HCT116 (cell line): ENCODE measurements around the gene DENND5A. TPM values are rescaled to one million over a fixed set of nuclear protein-coding genes. Genes with fewer than 3 reads are reported as not detected.

Experiments used
- ATAC-seq: fragments of 200-7000 bp; cut with Tn5 transposase; 2 replicates; pipeline ENCODE4 v1.9.1; 2020; ENCODE audit warnings: mild to moderate bottlenecking, moderate library complexity
- BruUV-seq: library from RNA; stranded (reverse); fragments of 400-500 nt; replicated peaks from 2 replicates; lab custom pipeline; 2021; lab: Mats Ljungman, UMichigan
- CTCF ChIA-PET: fragments of 300-600 bp; sonication (Branson Sonifier 250); formaldehyde crosslinking; loops from one replicate; lab custom pipeline; 2021; ENCODE audit warnings: antibody characterized with exemption; lab: Charles Lee
- POLR2A ChIA-PET: fragments of 300-600, 350-600 bp; sonication (Branson Sonifier 250); formaldehyde crosslinking; loops from one replicate; lab custom pipeline; 2021; ENCODE audit warnings: antibody characterized with exemption; lab: Charles Lee
- RAD21 ChIA-PET, 2 experiments: fragments of 300-600 bp; sonication (Branson Sonifier 250); formaldehyde crosslinking; loops; one replicate each; lab custom pipeline; 2023; ENCODE audit warnings: low total read pairs in 2 of 2; ENCODE audit not compliant: uncharacterized antibody in 2 of 2, unreplicated experiment in 2 of 2, low non-redundant PET in 1 of 2; lab: Charles Lee
- DNase-seq: peaks from one replicate; pipeline ENCODE4 v3.0.0-alpha.2; 2010; ENCODE audit warnings: low read depth, low spot score
- H2AFZ ChIP-seq: fragments of 200-600 bp; shearing (Covaris generic), sonication (generic); 2 replicates; pipeline ENCODE4 v1.6.1; 2017; ENCODE audit warnings: low read depth, mixed run types, mixed read lengths, antibody characterized with exemption, low read length; ENCODE audit not compliant: poor library complexity, severe bottlenecking
- H3K27ac ChIP-seq: 2 replicates; pipeline ENCODE4 v1.5.1; 2012; ENCODE audit warnings: low read depth, low read length
- H3K27me3 ChIP-seq: fragments of 200-600 bp; sonication (generic); 2 replicates; pipeline ENCODE4 v1.6.1; 2016; ENCODE audit warnings: mixed run types, low read length, mixed read lengths; ENCODE audit not compliant: insufficient read depth
- H3K36me3 ChIP-seq, 2 experiments: fragments of 200-500 bp in 1 of 2; fragments of 200-600 bp in 1 of 2; sonication (Bioruptor generic) in 1 of 2; sonication (generic) in 1 of 2; 2 replicates each; pipeline versions ENCODE4 v1.5.1 to v1.6.1; 2014 to 2016; ENCODE audit warnings: low read length in 2 of 2, inconsistent platforms in 1 of 2, mixed read lengths in 1 of 2, mixed run types in 1 of 2; ENCODE audit not compliant: insufficient read depth in 2 of 2, control insufficient read depth in 1 of 2
- H3K4me1 ChIP-seq, 2 experiments: fragments of 200-600 bp in 1 of 2; sonication (generic) in 1 of 2; 2 replicates each; pipeline versions ENCODE4 v1.5.1 to v1.6.1; 2012 to 2017; ENCODE audit warnings: low read length in 2 of 2, inconsistent platforms in 1 of 2, mild to moderate bottlenecking in 1 of 2, mixed read lengths in 1 of 2, mixed run types in 1 of 2, moderate library complexity in 1 of 2; ENCODE audit not compliant: insufficient read depth in 2 of 2, control insufficient read depth in 1 of 2
- H3K4me2 ChIP-seq: fragments of 200-600 bp; sonication (generic); 2 replicates; pipeline ENCODE4 v1.6.1; 2017; ENCODE audit warnings: mixed run types, low read length, mixed read lengths
- H3K4me3 ChIP-seq, 2 experiments: fragments of 200-600 bp in 1 of 2; sonication (generic) in 1 of 2; replicated peaks in 1 of 2; 2 replicates each; pipeline ENCODE4 v1.5.1; 2011 to 2016; ENCODE audit warnings: low read length in 2 of 2, control low read depth in 1 of 2, low read depth in 1 of 2, mild to moderate bottlenecking in 1 of 2, mixed read lengths in 1 of 2, mixed run types in 1 of 2
- H3K79me2 ChIP-seq: fragments of 200-600 bp; sonication (generic); 2 replicates; pipeline ENCODE4 v1.6.1; 2017; ENCODE audit warnings: mild to moderate bottlenecking, mixed run types, low read length, moderate library complexity, mixed read lengths; ENCODE audit not compliant: insufficient read depth
- H3K9ac ChIP-seq: fragments of 200-600 bp; sonication (generic); 2 replicates; pipeline ENCODE4 v1.6.1; 2016; ENCODE audit warnings: low read length, mixed read lengths
- H3K9me2 ChIP-seq: fragments of 200-600 bp; sonication (generic), shearing (Covaris generic); 2 replicates; pipeline ENCODE4 v1.6.1; 2017; ENCODE audit warnings: mixed run types, mild to moderate bottlenecking, moderate library complexity; ENCODE audit not compliant: insufficient read depth
- H3K9me3 ChIP-seq, 2 experiments: fragments of 200-500 bp in 1 of 2; fragments of 200-600 bp in 1 of 2; sonication (Bioruptor generic) in 1 of 2; sonication (generic) in 1 of 2; 2 replicates each; pipeline ENCODE4 v1.6.1; 2014 to 2017; ENCODE audit warnings: low read length in 2 of 2, mixed read lengths in 2 of 2, inconsistent platforms in 1 of 2, low read depth in 1 of 2, mild to moderate bottlenecking in 1 of 2, mixed run types in 1 of 2, moderate library complexity in 1 of 2; ENCODE audit not compliant: control insufficient read depth in 1 of 2, insufficient read depth in 1 of 2
- H4K20me1 ChIP-seq: fragments of 200-600 bp; sonication (generic), shearing (Covaris generic); 2 replicates; pipeline ENCODE4 v1.6.1; 2017; ENCODE audit warnings: mixed run types, mild to moderate bottlenecking, moderate library complexity; ENCODE audit not compliant: insufficient read depth
- CEBPB ChIP-seq: IDR thresholded peaks from 2 replicates; pipeline ENCODE4 v1.6.1; 2012; ENCODE audit warnings: low read depth
- EGR1 ChIP-seq: IDR thresholded peaks from 2 replicates; pipeline ENCODE4 v1.6.1; 2012; ENCODE audit warnings: low read depth
- EZH2 ChIP-seq: fragments of 200-600 bp; sonication (generic); IDR thresholded peaks from 2 replicates; pipeline ENCODE4 v1.6.1; 2017; ENCODE audit warnings: antibody characterized with exemption, mixed run types
- POLR2A ChIP-seq: IDR thresholded peaks from 2 replicates; pipeline ENCODE4 v1.7.0; 2011; ENCODE audit warnings: borderline replicate concordance; ENCODE audit not compliant: insufficient read depth, insufficient read length; ENCODE audit errors: extremely low read depth
- POLR2AphosphoS5 ChIP-seq: IDR thresholded peaks from 2 replicates; pipeline ENCODE4 v1.6.1; 2011; ENCODE audit warnings: mild to moderate bottlenecking, low read depth, low read length, moderate library complexity
- SIN3A ChIP-seq: IDR thresholded peaks from 2 replicates; pipeline ENCODE4 v1.6.1; 2012; ENCODE audit warnings: low read depth
- SRF ChIP-seq: IDR thresholded peaks from 2 replicates; pipeline ENCODE4 v1.6.1; 2012; ENCODE audit warnings: low read depth
- YY1 ChIP-seq: IDR thresholded peaks from 2 replicates; pipeline ENCODE4 v1.6.1; 2011; ENCODE audit warnings: low read length, low read depth, moderate library complexity, mild to moderate bottlenecking; ENCODE audit not compliant: insufficient replicate concordance; ENCODE audit errors: extremely low read depth
- ZFX ChIP-seq: fragments of 450-650 bp; IDR thresholded peaks from 2 replicates; pipeline ENCODE4 v1.6.1; 2017
- intact Hi-C: fragments of 100-400 bp; cut with micrococcal nuclease; formaldehyde crosslinking; loops from 2 replicates; pipeline ENCODE4 v1.10.0; 2022
- total RNA-seq: library from RNA; stranded (reverse); gene quantifications from one replicate; pipeline ENCODE4 v1.2.1, GENCODE V29; 2021; ENCODE audit not compliant: unreplicated experiment
- TF ChIP-seq, protein P1 (sequence below), 3 experiments: fragments of 200-600 bp in 1 of 3; sonication (generic) in 1 of 3; IDR thresholded peaks in 2 of 3; conservative IDR thresholded peaks in 1 of 3; 2 replicates each; pipeline ENCODE4 v1.5.1; 2012 to 2017; ENCODE audit warnings: low read depth in 2 of 3, low read length in 2 of 3, antibody characterized with exemption in 1 of 3, borderline replicate concordance in 1 of 3, control low read depth in 1 of 3, mild to moderate bottlenecking in 1 of 3, mixed read lengths in 1 of 3, mixed run types in 1 of 3, moderate library complexity in 1 of 3; ENCODE audit not compliant: insufficient read depth in 1 of 3
- TF ChIP-seq, protein P2 (sequence below): IDR thresholded peaks from 2 replicates; pipeline ENCODE4 v1.6.1; 2012

Gene DENND5A
- total RNA-seq, 1 experiment from 2014 or later = 48.6 TPM

DNA sequence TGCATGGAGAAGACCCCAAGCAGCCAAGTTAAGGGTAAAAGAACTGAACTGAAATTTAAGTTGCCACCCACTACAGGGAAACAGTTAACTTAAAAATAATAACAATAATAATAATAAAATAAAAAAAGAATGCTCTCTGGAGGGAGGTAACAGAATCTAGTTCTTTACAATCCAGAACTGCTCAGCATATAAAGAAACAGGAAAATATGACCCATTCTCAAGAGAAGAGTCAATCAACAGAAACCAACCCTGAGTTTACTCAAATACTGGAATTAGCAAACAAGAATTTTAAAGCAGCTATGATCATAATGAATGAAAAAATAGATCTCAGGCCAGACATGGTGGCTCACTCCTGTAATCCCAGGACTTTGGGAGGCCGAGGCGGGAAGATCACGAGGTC, 53.8 kb downstream of the DENND5A start:
- H3K79me2 ChIP-seq = peaks cover 93% of the 10 kb centered on the region
- H2AFZ ChIP-seq = no peak overlapping the region
- H3K27me3 ChIP-seq = no peaks in the 10 kb centered on the region
- H3K36me3 ChIP-seq = no peaks in the 10 kb centered on the region
- no peak overlapping the region for H3K4me3 ChIP-seq
- no peak for DNase-seq
- H3K9ac ChIP-seq = no peak overlapping the region
- peak overlapping the region; percentile 31 for H3K4me2 ChIP-seq
- H3K9me2 ChIP-seq = no peaks in the 10 kb centered on the region
- no peak overlapping the region for H3K27ac ChIP-seq
- intact Hi-C loops = no loop called here
- no peak for ATAC-seq
- ChIA-PET RAD21 (no interaction called here), POLR2A (no interaction called here), CTCF (no interaction called here)
- TF ChIP-seq EGR1 (no peak), CEBPB (no peak), POLR2A (no peak), YY1 (no peak), SIN3A (no peak), ZFX (no peak), EZH2 (no peak), SRF (no peak), POLR2AphosphoS5 (no peak)
- TF ChIP-seq, protein P1, sequence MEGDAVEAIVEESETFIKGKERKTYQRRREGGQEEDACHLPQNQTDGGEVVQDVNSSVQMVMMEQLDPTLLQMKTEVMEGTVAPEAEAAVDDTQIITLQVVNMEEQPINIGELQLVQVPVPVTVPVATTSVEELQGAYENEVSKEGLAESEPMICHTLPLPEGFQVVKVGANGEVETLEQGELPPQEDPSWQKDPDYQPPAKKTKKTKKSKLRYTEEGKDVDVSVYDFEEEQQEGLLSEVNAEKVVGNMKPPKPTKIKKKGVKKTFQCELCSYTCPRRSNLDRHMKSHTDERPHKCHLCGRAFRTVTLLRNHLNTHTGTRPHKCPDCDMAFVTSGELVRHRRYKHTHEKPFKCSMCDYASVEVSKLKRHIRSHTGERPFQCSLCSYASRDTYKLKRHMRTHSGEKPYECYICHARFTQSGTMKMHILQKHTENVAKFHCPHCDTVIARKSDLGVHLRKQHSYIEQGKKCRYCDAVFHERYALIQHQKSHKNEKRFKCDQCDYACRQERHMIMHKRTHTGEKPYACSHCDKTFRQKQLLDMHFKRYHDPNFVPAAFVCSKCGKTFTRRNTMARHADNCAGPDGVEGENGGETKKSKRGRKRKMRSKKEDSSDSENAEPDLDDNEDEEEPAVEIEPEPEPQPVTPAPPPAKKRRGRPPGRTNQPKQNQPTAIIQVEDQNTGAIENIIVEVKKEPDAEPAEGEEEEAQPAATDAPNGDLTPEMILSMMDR (IDR thresholded peaks at IDR 0.05 in 2 of 3, conservative IDR thresholded peaks at IDR 0.05 in 1 of 3; ENCODE audit: borderline replicate concordance in 1 of 3, insufficient read depth in 1 of 3, low read depth in 2 of 3, low read length in 2 of 3) = no peak
- peaks cover 28 to 55% of the 10 kb centered on the region in 2 experiments for H3K4me1 ChIP-seq
- no peaks in the 10 kb centered on the region for H3K9me3 ChIP-seq
- peaks cover under 1% of the 10 kb centered on the region; the same call in 1 of the 2 replicates for H4K20me1 ChIP-seq
- no TSS peak for BruUV-seq

DNA sequence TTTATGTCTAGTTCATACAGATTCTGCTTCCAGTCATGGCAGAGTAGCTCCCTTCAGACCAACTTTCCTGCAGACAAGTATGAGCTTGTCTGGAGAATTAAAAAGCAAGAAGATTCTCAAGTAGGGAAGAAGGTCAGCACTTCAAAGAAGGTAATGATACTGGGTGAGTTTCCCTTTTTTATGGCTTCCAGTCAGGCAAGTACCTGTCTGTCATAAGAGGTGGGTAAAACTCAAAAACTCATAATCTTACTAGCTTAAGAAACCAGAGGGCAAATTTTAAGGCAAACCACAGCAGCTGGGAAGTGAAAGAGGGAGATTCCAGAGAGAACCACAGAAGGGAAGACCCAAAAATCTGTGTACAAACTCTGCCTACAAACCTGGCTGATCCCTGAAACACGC, 54.2 kb downstream of the DENND5A start:
- H3K4me3 ChIP-seq = no peak overlapping the region
- ChIA-PET POLR2A (no interaction called here), RAD21 (no interaction called here), CTCF (no interaction called here)
- BruUV-seq = no TSS peak
- ATAC-seq = peak; percentile 28
- no peaks in the 10 kb centered on the region for H3K9me2 ChIP-seq
- no peak overlapping the region for H3K27ac ChIP-seq
- H3K27me3 ChIP-seq = no peaks in the 10 kb centered on the region
- H3K9ac ChIP-seq = no peak overlapping the region
- H2AFZ ChIP-seq = no peak overlapping the region
- TF ChIP-seq, protein P1 (IDR thresholded peaks at IDR 0.05 in 2 of 3, conservative IDR thresholded peaks at IDR 0.05 in 1 of 3; ENCODE audit: borderline replicate concordance in 1 of 3, insufficient read depth in 1 of 3, low read depth in 2 of 3, low read length in 2 of 3) = no peak
- TF ChIP-seq, protein P2, sequence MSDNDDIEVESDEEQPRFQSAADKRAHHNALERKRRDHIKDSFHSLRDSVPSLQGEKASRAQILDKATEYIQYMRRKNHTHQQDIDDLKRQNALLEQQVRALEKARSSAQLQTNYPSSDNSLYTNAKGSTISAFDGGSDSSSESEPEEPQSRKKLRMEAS = 0 out of 2 replicates have a peak, but pooled peaks have one; percentile 4
- intact Hi-C loops = no loop called here
- peak overlapping the region; percentile 31 for H3K4me2 ChIP-seq
- H3K9me3 ChIP-seq = no peaks in the 10 kb centered on the region
- DNase-seq = no peak
- peaks cover 5% of the 10 kb centered on the region; the same call in 1 of the 2 replicates for H4K20me1 ChIP-seq
- H3K36me3 ChIP-seq = no peaks in the 10 kb centered on the region
- peaks cover 89% of the 10 kb centered on the region for H3K79me2 ChIP-seq
- H3K4me1 ChIP-seq = peaks cover 27 to 51% of the 10 kb centered on the region in 2 experiments
